H1 (cell line): ENCODE measurements around the gene ZNF770.
"Not testable (repeated sequence)": the region's sequence is repeated elsewhere in the genome, so short reads cannot be mapped to it uniquely, and the experiment has no call there.

Source experiments
- BACH1 ChIP-seq: IDR thresholded peaks from 2 replicates; pipeline ENCODE4 v1.6.1; 2012; ENCODE audit warnings: low read length, improper control_type of control experiment
- BRCA1 ChIP-seq: IDR thresholded peaks from 2 replicates; pipeline ENCODE4 v1.6.1; 2012; ENCODE audit warnings: low read depth, low read length, improper control_type of control experiment
- CTCF ChIP-seq, 3 experiments: IDR thresholded peaks; 1 replicate in 2 of 3; 2 replicates in 1 of 3; pipeline versions ENCODE4 v1.5.1 to v1.6.1; 2011; ENCODE audit warnings: low read length in 3 of 3, mild to moderate bottlenecking in 3 of 3, inconsistent platforms in 2 of 3, low read depth in 1 of 3, moderate library complexity in 1 of 3; ENCODE audit not compliant: insufficient read depth in 1 of 3; ENCODE audit errors: control extremely low read depth in 1 of 3
- EGR1 ChIP-seq: IDR thresholded peaks from 2 replicates; pipeline ENCODE4 v1.6.1; 2011; ENCODE audit warnings: low read depth, low read length, borderline replicate concordance
- EP300 ChIP-seq, 2 experiments: IDR thresholded peaks; 1 replicate in 1 of 2; 2 replicates in 1 of 2; pipeline ENCODE4 v1.6.1; 2011 to 2012; ENCODE audit warnings: low read depth in 2 of 2, low read length in 2 of 2, mild to moderate bottlenecking in 2 of 2, borderline replicate concordance in 1 of 2, inconsistent platforms in 1 of 2, moderate library complexity in 1 of 2
- EZH2 ChIP-seq: fragments of 200-600 bp; sonication (generic); IDR thresholded peaks from 2 replicates; pipeline ENCODE4 v1.7.1; 2012; ENCODE audit warnings: low read depth, mild to moderate bottlenecking, moderate library complexity, low read length, inconsistent platforms; ENCODE audit not compliant: severe bottlenecking
- MAFK ChIP-seq: IDR thresholded peaks from 2 replicates; pipeline ENCODE4 v1.6.1; 2012; ENCODE audit warnings: low read depth, mild to moderate bottlenecking, improper control_type of control experiment, low read length
- SIN3A ChIP-seq, 2 experiments: IDR thresholded peaks in 1 of 2; conservative IDR thresholded peaks in 1 of 2; 2 replicates each; pipeline ENCODE4 v1.6.1; 2011 to 2012; ENCODE audit warnings: low read length in 2 of 2, improper control_type of control experiment in 1 of 2, low read depth in 1 of 2, mild to moderate bottlenecking in 1 of 2
- SP2 ChIP-seq: IDR thresholded peaks from 2 replicates; pipeline ENCODE4 v1.6.1; 2012; ENCODE audit warnings: mild to moderate bottlenecking, low read length, inconsistent platforms
- SUZ12 ChIP-seq: fragments of 200-600 bp; sonication (generic); IDR thresholded peaks from 2 replicates; pipeline ENCODE4 v1.6.1; 2012; ENCODE audit warnings: mild to moderate bottlenecking, inconsistent platforms, low read length, moderate library complexity, mixed read lengths
- TAF1 ChIP-seq: IDR thresholded peaks from 2 replicates; pipeline ENCODE4 v1.6.1; 2011; ENCODE audit warnings: mild to moderate bottlenecking, low read depth, low read length
- USF2 ChIP-seq: IDR thresholded peaks from 2 replicates; pipeline ENCODE4 v1.6.1; 2011; ENCODE audit warnings: low read length, improper control_type of control experiment

GRCh38 chr15:34928349-34928748 is 59.7 kb downstream of the ZNF770 start:
- not testable (repeated sequence) for TF ChIP-seq SP2; CTCF (IDR thresholded peaks at IDR 0.05; ENCODE audit: control extremely low read depth in 1 of 3, insufficient read depth in 1 of 3, low read depth in 1 of 3, low read length in 3 of 3); SIN3A (conservative IDR thresholded peaks at IDR 0.05 in 1 of 2, IDR thresholded peaks at IDR 0.05 in 1 of 2; ENCODE audit: low read depth in 1 of 2, low read length in 2 of 2); SUZ12; EP300 (IDR thresholded peaks at IDR 0.05; ENCODE audit: borderline replicate concordance in 1 of 2, low read depth in 2 of 2, low read length in 2 of 2); BACH1; EGR1; MAFK; BRCA1; TAF1; EZH2; USF2
